GM12878 (cell line): ENCODE data around the gene ITSN1. TPM values are rescaled to one million over a fixed set of nuclear protein-coding genes. Genes with fewer than 3 reads are reported as not detected.

Experiments
- ATAC-seq: fragments of 200-7000 bp; cut with Tn5 transposase; 3 replicates; pipeline ENCODE4 v1.9.1; 2020; ENCODE audit warnings: mild to moderate bottlenecking, moderate library complexity
- BruUV-seq: library from RNA; stranded (reverse); fragments of 400-500 nt; replicated peaks from 2 replicates; lab custom pipeline; 2021; lab: Mats Ljungman, UMichigan
- CTCF ChIA-PET: fragments of 300-600 bp; sonication (Branson Sonifier 250); formaldehyde crosslinking; extraction: SDS; loops from one replicate; lab custom pipeline; 2021; ENCODE audit warnings: inconsistent platforms; lab: Yijun Ruan, JAX
- POLR2A ChIA-PET: fragments of 350-600 bp; formaldehyde crosslinking; extraction: SDS; loops from one replicate; lab custom pipeline; 2021; ENCODE audit warnings: inconsistent platforms; lab: Charles Lee
- RAD21 ChIA-PET: fragments of 300-600 bp; sonication (Branson Sonifier 250); formaldehyde crosslinking; loops from one replicate; lab custom pipeline; 2023; ENCODE audit warnings: antibody characterized with exemption; ENCODE audit not compliant: unreplicated experiment; lab: Charles Lee
- SMC1A ChIA-PET: fragments of 300-600 bp; sonication (Branson Sonifier 250); formaldehyde crosslinking; loops from one replicate; lab custom pipeline; 2023; ENCODE audit not compliant: unreplicated experiment, uncharacterized antibody; lab: Charles Lee
- DNase-seq: peaks from one replicate; pipeline ENCODE4 v3.0.0-alpha.2; 2011; ENCODE audit warnings: low read depth, low spot score
- FAIRE-seq: peaks from 3 replicates; lab custom pipeline; 2011; peaks lifted over from hg19 to GRCh38; lab: Jason Lieb, UNC
- H2AFZ ChIP-seq: 2 replicates; pipeline ENCODE4 v1.6.0; 2011; ENCODE audit warnings: low read depth, low read length, control low read depth; ENCODE audit not compliant: control insufficient read depth
- H3K27ac ChIP-seq: 2 replicates; pipeline ENCODE4 v1.5.1; 2011; ENCODE audit warnings: control low read depth; ENCODE audit not compliant: control insufficient read depth, insufficient read depth
- H3K27me3 ChIP-seq, 2 experiments: replicated peaks in 1 of 2; 2 replicates each; pipeline versions ENCODE4 v1.6.0 to v1.6.1; 2011; ENCODE audit warnings: low read length in 1 of 2; ENCODE audit not compliant: control insufficient read depth in 2 of 2, insufficient read depth in 2 of 2
- H3K36me3 ChIP-seq, 2 experiments: 2 replicates each; pipeline ENCODE4 v1.5.1; 2011; ENCODE audit warnings: low read length in 1 of 2; ENCODE audit not compliant: control insufficient read depth in 2 of 2, insufficient read depth in 2 of 2
- H3K4me1 ChIP-seq: 2 replicates; pipeline ENCODE4 v1.6.1; 2011; ENCODE audit warnings: mild to moderate bottlenecking, low read length, moderate library complexity, mixed read lengths; ENCODE audit not compliant: control insufficient read depth, insufficient read depth
- H3K4me2 ChIP-seq: 2 replicates; pipeline ENCODE4 v1.6.0; 2011; ENCODE audit warnings: control low read depth; ENCODE audit not compliant: control insufficient read depth, insufficient read depth
- H3K4me3 ChIP-seq: fragments of 200-600 bp; sonication (generic); 2 replicates; pipeline ENCODE4 v1.5.1; 2016
- H3K79me2 ChIP-seq: 2 replicates; pipeline ENCODE4 v1.6.0; 2011; ENCODE audit warnings: low read length; ENCODE audit not compliant: control insufficient read depth, insufficient read depth
- H3K9ac ChIP-seq: 2 replicates; pipeline ENCODE4 v1.8.0; 2011; ENCODE audit warnings: low read length, control low read depth, mixed read lengths; ENCODE audit not compliant: control insufficient read depth, insufficient read depth
- H3K9me3 ChIP-seq: replicated peaks from 3 replicates; pipeline ENCODE4 v1.5.1; 2011; ENCODE audit warnings: mild to moderate bottlenecking, low read length; ENCODE audit not compliant: control insufficient read depth, insufficient read depth
- H4K20me1 ChIP-seq: 2 replicates; pipeline ENCODE4 v1.6.0; 2011; ENCODE audit not compliant: control insufficient read depth, insufficient read depth
- ATF2 ChIP-seq: IDR thresholded peaks from 2 replicates; pipeline ENCODE4 v1.6.1; 2012; ENCODE audit warnings: low read length, inconsistent platforms
- BHLHE40 ChIP-seq, 2 experiments: fragments of 450-650 bp in 1 of 2; IDR thresholded peaks; 2 replicates each; pipeline ENCODE4 v1.6.1; 2011 to 2017; ENCODE audit warnings: low read depth in 2 of 2, borderline replicate concordance in 1 of 2, improper control_type of control experiment in 1 of 2, low read length in 1 of 2, mild to moderate bottlenecking in 1 of 2
- CBX3 ChIP-seq: fragments of 200-600 bp; sonication (generic); IDR thresholded peaks from 2 replicates; pipeline ENCODE4 v1.6.1; 2016; ENCODE audit warnings: low read depth, borderline replicate concordance
- E2F8 ChIP-seq: fragments of 450-650 bp; IDR thresholded peaks from 2 replicates; pipeline ENCODE4 v1.6.1; 2018; ENCODE audit warnings: mild to moderate bottlenecking, low read depth, moderate library complexity; ENCODE audit not compliant: partially characterized antibody
- GABPA ChIP-seq: IDR thresholded peaks from 2 replicates; pipeline ENCODE4 v1.6.1; 2014; ENCODE audit warnings: antibody characterized with exemption, low read depth, mild to moderate bottlenecking, inconsistent platforms
- HCFC1 ChIP-seq: fragments of 150-350 bp; IDR thresholded peaks from 2 replicates; pipeline ENCODE4 v1.6.1; 2014; ENCODE audit warnings: low read length
- IKZF2 ChIP-seq, 2 experiments: fragments of 450-650 bp; IDR thresholded peaks; 2 replicates each; pipeline ENCODE4 v1.6.1; 2017; ENCODE audit warnings: mild to moderate bottlenecking in 2 of 2, moderate library complexity in 2 of 2
- IRF3 ChIP-seq: fragments of 450-650 bp; IDR thresholded peaks from 2 replicates; pipeline ENCODE4 v1.6.1; 2014; ENCODE audit warnings: mild to moderate bottlenecking
- KAT2A ChIP-seq: conservative IDR thresholded peaks from 2 replicates; pipeline ENCODE4 v1.6.1; 2011; ENCODE audit warnings: low read depth, low read length; ENCODE audit not compliant: control insufficient read depth
- NFXL1 ChIP-seq: fragments of 450-650 bp; IDR thresholded peaks from 2 replicates; pipeline ENCODE4 v1.6.1; 2017; ENCODE audit warnings: antibody characterized with exemption, mild to moderate bottlenecking, borderline replicate concordance
- PKNOX1 ChIP-seq: fragments of 450-650 bp; IDR thresholded peaks from 2 replicates; pipeline ENCODE4 v1.6.1; 2016; ENCODE audit warnings: mild to moderate bottlenecking
- RAD51 ChIP-seq: fragments of 450-650 bp; IDR thresholded peaks from 2 replicates; pipeline ENCODE4 v1.6.1; 2016; ENCODE audit warnings: moderate library complexity, mild to moderate bottlenecking, inconsistent platforms
- RCOR1 ChIP-seq: conservative IDR thresholded peaks from 2 replicates; pipeline ENCODE4 v1.6.1; 2012; ENCODE audit warnings: low read depth, low read length, improper control_type of control experiment
- SMC3 ChIP-seq: IDR thresholded peaks from 2 replicates; pipeline ENCODE4 v1.6.1; 2011; ENCODE audit warnings: low read length, improper control_type of control experiment, borderline replicate concordance
- SP1 ChIP-seq: IDR thresholded peaks from one replicate; pipeline ENCODE4 v1.6.1; 2011; ENCODE audit warnings: low read depth, low read length
- SREBF2 ChIP-seq: IDR thresholded peaks from 2 replicates; pipeline ENCODE4 v1.6.1; 2012; ENCODE audit warnings: mild to moderate bottlenecking, low read length
- USF2 ChIP-seq: IDR thresholded peaks from 2 replicates; pipeline ENCODE4 v1.6.1; 2011; ENCODE audit warnings: low read depth, low read length, improper control_type of control experiment, borderline replicate concordance
- WGBS: methylation state at CpG from one replicate; pipeline ENCODE4 v1.1.6; 2016; ENCODE audit warnings: low lambda C conversion rate; ENCODE audit not compliant: insufficient replicate concordance, insufficient coverage; ENCODE audit errors: missing lambda C conversion rate; 5-methylcytosine and 5-hydroxymethylcytosine counted together
- in situ Hi-C: fragments of 300-500 bp; cut with MboI; formaldehyde crosslinking; loops from 9 replicates; pipeline ENCODE4 v1.14.3; 2018; ENCODE audit warnings: mixed read lengths
- intact Hi-C: fragments of 100-400 bp; cut with micrococcal nuclease; formaldehyde crosslinking; loops from one replicate; pipeline ENCODE4 v1.14.2; 2022; ENCODE audit not compliant: unreplicated experiment
- polyA plus RNA-seq, 11 experiments: library from polyadenylated mRNA; depleted of rRNA in 4 of 11; unstranded in 6 of 11; stranded (reverse) in 5 of 11; fragments of >200 nt; fragmentation: Nextera tagmentation in 4 of 11; fragmentation: Illumina TruSeq in 1 of 11; extraction: Ambion mirVana in 4 of 11; extraction: Trizol in 1 of 11; gene quantifications; 1 replicate in 1 of 11; 2 replicates in 10 of 11; pipeline versions ENCODE4 v1.2.1 to v1.2.3, GENCODE V29; 2011 to 2016; ENCODE audit warnings: inconsistent platforms in 2 of 11, missing spikeins in 2 of 11, low read depth in 1 of 11
- total RNA-seq, 4 experiments: library from RNA; depleted of rRNA in 3 of 4; stranded (reverse); fragments of >200 nt in 3 of 4; fragmentation: Illumina TruSeq in 1 of 4; extraction: Trizol in 1 of 4; gene quantifications; 2 replicates each; pipeline versions ENCODE4 v1.2.1 to v1.2.3, GENCODE V29; 2013 to 2021

The ITSN1 gene
- total and polyA plus RNA-seq, 10 of the 15 experiments (the other 5 are each of a cell fraction or from before 2014, with no cell fraction given), result 0.89 to 10.6 (median 4.8) TPM

- FAIRE-seq (no peak), ATAC-seq (no peak), DNase-seq (no peak)
- Histone ChIP-seq H3K9ac (no peak overlapping the region), H3K79me2 (no peaks in the 10 kb centered on the region), H3K9me3 (no peaks in the 10 kb centered on the region; the same call in 2 of the 3 replicates), H3K4me2 (no peak overlapping the region), H2AFZ (no peak overlapping the region), H3K4me1 (no peaks in the 10 kb centered on the region), H3K4me3 (no peak overlapping the region), H4K20me1 (no peaks in the 10 kb centered on the region), H3K27me3 (no peaks in the 10 kb centered on the region), H3K36me3 (no peaks in the 10 kb centered on the region), H3K27ac (no peak overlapping the region)
- ChIA-PET SMC1A (no interaction called here), RAD21 (no interaction called here), POLR2A (no interaction called here), CTCF (no interaction called here)
- no TSS peak for BruUV-seq
- intact Hi-C loops (no loop called here), in situ Hi-C loops (no loop called here)
- WGBS, result 16% methylated on average over 6 of the region's 6 CpGs
- no peak for TF ChIP-seq HCFC1
- TF ChIP-seq USF2, result no peak
- no peak for TF ChIP-seq E2F8
- no peak for TF ChIP-seq BHLHE40 (IDR thresholded peaks at IDR 0.05; ENCODE audit: borderline replicate concordance in 1 of 2, low read depth in 2 of 2, low read length in 1 of 2)
- TF ChIP-seq SMC3, result no peak
- no peak for TF ChIP-seq RCOR1
- TF ChIP-seq PKNOX1, result no peak
- TF ChIP-seq SP1, result no peak
- no peak for TF ChIP-seq ATF2
- no peak for TF ChIP-seq CBX3
- no peak for TF ChIP-seq IRF3
- no peak for TF ChIP-seq NFXL1
- no peak for TF ChIP-seq RAD51
- TF ChIP-seq KAT2A, result no peak
- TF ChIP-seq SREBF2, result no peak
- TF ChIP-seq GABPA, result no peak
- no peak for TF ChIP-seq IKZF2 (IDR thresholded peaks at IDR 0.05)
These were observed 202.5 kb downstream of the ITSN1 start for GRCh38 chr21:33844890-33845205.
